Measurements from ENCODE around the gene GLRX3.

GLRX3 gene

GRCh38 chr10:130208807-130209206 is 72.6 kb downstream of the GLRX3 start:
- no peak for DNase-seq (ENCODE audit: low spot score)

- DNase-seq (ENCODE audit: low spot score), result no peak
Measured at GRCh38 chr10:130212746-130213145, 76.6 kb downstream of the GLRX3 start.

GRCh38 chr10:130213286-130214080 is 77.3 kb downstream of the GLRX3 start:
- no peak for DNase-seq (ENCODE audit: low spot score)

- no peak for DNase-seq (ENCODE audit: low spot score)
Measured at GRCh38 chr10:130214431-130214830, 78.2 kb downstream of the GLRX3 start.

- DNase-seq (ENCODE audit: low spot score), result no peak
Measured at GRCh38 chr10:130215151-130215930, 79.2 kb downstream of the GLRX3 start.

GRCh38 chr10:130215931-130216231 is 79.7 kb downstream of the GLRX3 start:
- no peak for DNase-seq (ENCODE audit: low spot score)

GRCh38 chr10:130218181-130218641 is 82.0 kb downstream of the GLRX3 start:
- no peak for DNase-seq (ENCODE audit: low spot score)

GRCh38 chr10:130218936-130219335 is 82.7 kb downstream of the GLRX3 start:
- DNase-seq (ENCODE audit: low spot score), result no peak

GRCh38 chr10:130220251-130221185 is 84.3 kb downstream of the GLRX3 start:
- no peak for DNase-seq (ENCODE audit: low spot score)

- no peak for DNase-seq (ENCODE audit: low spot score)
Measured at GRCh38 chr10:130221456-130222375, 85.5 kb downstream of the GLRX3 start.

- DNase-seq (ENCODE audit: low spot score), result no peak
Measured at GRCh38 chr10:130222381-130222780, 86.2 kb downstream of the GLRX3 start.

GRCh38 chr10:130224228-130224627 is 88.0 kb downstream of the GLRX3 start:
- no peak for DNase-seq (ENCODE audit: low spot score)

GRCh38 chr10:130226012-130226411 is 89.8 kb downstream of the GLRX3 start:
- DNase-seq (ENCODE audit: low spot score), result no peak

- DNase-seq (ENCODE audit: low spot score), result no peak
Measured at GRCh38 chr10:130227883-130228282, 91.7 kb downstream of the GLRX3 start.

Data from HuH-7 (cell line).